OCI-LY7 (cell line): ENCODE measurements around the gene METTL8. TPM values are rescaled to one million over a fixed set of nuclear protein-coding genes. Genes with fewer than 3 reads are reported as not detected.

ENCODE experiments used
- Bru-seq: library from RNA; stranded (reverse); fragments of 400-500 nt; gene quantifications from one replicate; lab custom pipeline; 2021; lab: Mats Ljungman, UMichigan
- BruChase-seq, 2 experiments: library from RNA; stranded (reverse); fragments of 400-500 nt; gene quantifications; one replicate each; lab custom pipeline; 2021; lab: Mats Ljungman, UMichigan
- BruUV-seq: library from RNA; stranded (reverse); fragments of 400-500 nt; replicated peaks from 2 replicates; lab custom pipeline; 2021; lab: Mats Ljungman, UMichigan
- CTCF ChIA-PET: fragments of 300-600 bp; sonication (Branson Sonifier 250); formaldehyde crosslinking; loops from one replicate; lab custom pipeline; 2022; ENCODE audit warnings: antibody characterized with exemption; ENCODE audit not compliant: unreplicated experiment; lab: Charles Lee
- POLR2A ChIA-PET: fragments of 300-600 bp; sonication (Branson Sonifier 250); formaldehyde crosslinking; loops from one replicate; lab custom pipeline; 2022; ENCODE audit warnings: antibody characterized with exemption; lab: Charles Lee
- DNase-seq: peaks from one replicate; pipeline ENCODE4 v3.0.0-alpha.2; 2015; ENCODE audit warnings: low spot score
- H2AFZ ChIP-seq: fragments of 200-600 bp; sonication (generic), shearing (Covaris generic); 2 replicates; pipeline ENCODE4 v1.6.1; 2014; ENCODE audit warnings: mild to moderate bottlenecking, antibody characterized with exemption, low read length, moderate library complexity
- H3K27ac ChIP-seq: fragments of 200-600 bp; sonication (generic); 2 replicates; pipeline ENCODE4 v1.5.1; 2014; ENCODE audit warnings: mixed run types, low read depth, mild to moderate bottlenecking, moderate library complexity, low read length, inconsistent platforms; ENCODE audit not compliant: poor library complexity, severe bottlenecking
- H3K36me3 ChIP-seq: fragments of 200-600 bp; sonication (generic); 2 replicates; pipeline ENCODE4 v1.6.1; 2014; ENCODE audit warnings: mild to moderate bottlenecking, antibody characterized with exemption, low read length, moderate library complexity, mixed read lengths; ENCODE audit not compliant: insufficient read depth
- H3K4me1 ChIP-seq: fragments of 200-600 bp; sonication (generic); 2 replicates; pipeline ENCODE4 v1.5.1; 2014; ENCODE audit warnings: mild to moderate bottlenecking, low read length; ENCODE audit not compliant: insufficient read depth, poor library complexity, severe bottlenecking
- H3K4me2 ChIP-seq: fragments of 200-600 bp; sonication (generic); 2 replicates; pipeline ENCODE4 v1.6.1; 2014; ENCODE audit warnings: mild to moderate bottlenecking, low read length
- H3K4me3 ChIP-seq: fragments of 200-600 bp; sonication (generic); 2 replicates; pipeline ENCODE4 v1.5.1; 2014; ENCODE audit warnings: mild to moderate bottlenecking, low read depth, low read length; ENCODE audit not compliant: poor library complexity, severe bottlenecking
- H3K79me2 ChIP-seq: fragments of 200-600 bp; sonication (generic); 2 replicates; pipeline ENCODE4 v1.6.1; 2016; ENCODE audit warnings: low read depth, mild to moderate bottlenecking, low read length, moderate library complexity, mixed read lengths; ENCODE audit not compliant: insufficient read depth
- H3K9me2 ChIP-seq: fragments of 200-600 bp; sonication (generic); 2 replicates; pipeline ENCODE4 v1.6.1; 2016; ENCODE audit warnings: mild to moderate bottlenecking, low read length, mixed read lengths; ENCODE audit not compliant: insufficient read depth
- H3K9me3 ChIP-seq: fragments of 200-600 bp; sonication (generic); 2 replicates; pipeline ENCODE4 v1.6.1; 2014; ENCODE audit warnings: mild to moderate bottlenecking, mixed run types, low read length, mixed read lengths
- H4K20me1 ChIP-seq: fragments of 200-600 bp; sonication (generic); 2 replicates; pipeline ENCODE4 v1.6.1; 2014; ENCODE audit warnings: mild to moderate bottlenecking, antibody characterized with exemption, low read length, moderate library complexity, mixed read lengths; ENCODE audit not compliant: insufficient read depth
- EZH2phosphoT487 ChIP-seq: fragments of 200-600 bp; sonication (generic); IDR thresholded peaks from 2 replicates; pipeline ENCODE4 v1.6.1; 2018; ENCODE audit warnings: low read depth, borderline replicate concordance, mild to moderate bottlenecking, mixed run types, antibody characterized with exemption, low read length, moderate library complexity, mixed read lengths
- intact Hi-C: fragments of 100-400 bp; cut with micrococcal nuclease; formaldehyde crosslinking; loops from one replicate; pipeline ENCODE4 v1.10.0; 2022; ENCODE audit not compliant: unreplicated experiment
- long read RNA-seq: library from polyadenylated mRNA; stranded (forward); transcript quantifications from one replicate; pipeline ENCODE4 v2.0.0, GENCODE V29; 2022
- total RNA-seq, 2 experiments: library from RNA; depleted of rRNA in 1 of 2; stranded (reverse); fragments of >200 nt in 1 of 2; shearing (Covaris generic) in 1 of 2; gene quantifications; 2 replicates each; pipeline ENCODE4 v1.2.3, GENCODE V29; 2014 to 2022
- TF ChIP-seq, protein P1 (sequence below): fragments of 200-600 bp; sonication (generic); conservative IDR thresholded peaks from 2 replicates; pipeline ENCODE4 v1.5.1; 2014; ENCODE audit warnings: mild to moderate bottlenecking, antibody characterized with exemption, low read length, moderate library complexity, mixed read lengths

METTL8 gene
- total RNA-seq (2014; rRNA removed; shearing (Covaris generic)) (6.9 and 11.8 TPM in 2 replicates), total RNA-seq (2022) (28.3 and 33.0 TPM in 2 replicates), Bru-seq, nascent RNA (percentile 76 among the genes with signal in this experiment), BruChase-seq, experiment 1, labeled RNA remaining after a 6-hour chase (percentile 68 among the genes with signal in this experiment), BruChase-seq, experiment 2, labeled RNA remaining after a 2-hour chase (percentile 69 among the genes with signal in this experiment)
- long read RNA-seq, full-length matches to known transcripts, result 6 of 27 reads
- long read RNA-seq, partial matches to known transcripts, result 2 of 27 reads
- long read RNA-seq, other reads (novel, unspliced or antisense), result 19 of 27 reads

DNA sequence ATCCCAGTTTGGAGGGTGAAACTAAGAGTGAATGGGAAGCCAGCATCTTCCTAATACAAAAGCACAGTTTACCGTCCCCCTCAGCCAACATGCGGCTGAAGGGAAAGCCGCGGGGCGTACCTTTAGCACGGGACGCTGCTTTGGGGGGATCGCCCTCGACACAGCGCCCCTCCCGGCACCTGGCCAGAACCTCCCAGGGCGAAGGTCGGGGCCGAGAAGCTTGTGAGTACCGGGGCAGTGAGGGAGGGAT lies at the start of gene METTL8:
Gene METTL8 (minus strand): TSS at position 228 of the 250 bp plus-strand sequence. CDS start 41,805 bp downstream, outside the sequence.
- no peaks in the 10 kb centered on the region for H3K9me2 ChIP-seq
- H3K9me3 ChIP-seq, result peaks cover 47% of the 10 kb centered on the region
- peaks cover 69% of the 10 kb centered on the region for H3K79me2 ChIP-seq
- intact Hi-C loops, result loop anchor here (1.0 to 10.0 kb wide), 6 partner anchors 109 to 1121 kb away; partner anchors contain the start of genes GORASP2, PDK1 and TLK1
- TF ChIP-seq, protein P1, sequence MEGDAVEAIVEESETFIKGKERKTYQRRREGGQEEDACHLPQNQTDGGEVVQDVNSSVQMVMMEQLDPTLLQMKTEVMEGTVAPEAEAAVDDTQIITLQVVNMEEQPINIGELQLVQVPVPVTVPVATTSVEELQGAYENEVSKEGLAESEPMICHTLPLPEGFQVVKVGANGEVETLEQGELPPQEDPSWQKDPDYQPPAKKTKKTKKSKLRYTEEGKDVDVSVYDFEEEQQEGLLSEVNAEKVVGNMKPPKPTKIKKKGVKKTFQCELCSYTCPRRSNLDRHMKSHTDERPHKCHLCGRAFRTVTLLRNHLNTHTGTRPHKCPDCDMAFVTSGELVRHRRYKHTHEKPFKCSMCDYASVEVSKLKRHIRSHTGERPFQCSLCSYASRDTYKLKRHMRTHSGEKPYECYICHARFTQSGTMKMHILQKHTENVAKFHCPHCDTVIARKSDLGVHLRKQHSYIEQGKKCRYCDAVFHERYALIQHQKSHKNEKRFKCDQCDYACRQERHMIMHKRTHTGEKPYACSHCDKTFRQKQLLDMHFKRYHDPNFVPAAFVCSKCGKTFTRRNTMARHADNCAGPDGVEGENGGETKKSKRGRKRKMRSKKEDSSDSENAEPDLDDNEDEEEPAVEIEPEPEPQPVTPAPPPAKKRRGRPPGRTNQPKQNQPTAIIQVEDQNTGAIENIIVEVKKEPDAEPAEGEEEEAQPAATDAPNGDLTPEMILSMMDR, result peak; percentile 91
- no peak for TF ChIP-seq EZH2phosphoT487
- CTCF ChIA-PET, result interaction anchor here (0.6 to 1.0 kb wide), 3 partner anchors 31 to 477 kb away, joined by 3 to 4 read pairs (median 4); no protein-coding TSS in a partner anchor
- H3K36me3 ChIP-seq, result peaks cover 65% of the 10 kb centered on the region
- peak within 1 kb of the TSS; percentile 88 for H3K4me3 ChIP-seq
- H2AFZ ChIP-seq, result peak within 1 kb of the TSS; percentile 94
- H3K27ac ChIP-seq, result peak within 1 kb of the TSS; percentile 93
- DNase-seq, result no peak
- no TSS peak for BruUV-seq
- peak within 1 kb of the TSS; percentile 98 for H3K4me2 ChIP-seq
- POLR2A ChIA-PET, result interaction anchor here (0.6 to 1.2 kb wide), 7 partner anchors 99 to 505 kb away, joined by 3 to 5 read pairs (median 3); partner anchors contain the start of gene GORASP2
- H3K4me1 ChIP-seq, result peaks cover 23% of the 10 kb centered on the region
- no peaks in the 10 kb centered on the region for H4K20me1 ChIP-seq

DNA sequence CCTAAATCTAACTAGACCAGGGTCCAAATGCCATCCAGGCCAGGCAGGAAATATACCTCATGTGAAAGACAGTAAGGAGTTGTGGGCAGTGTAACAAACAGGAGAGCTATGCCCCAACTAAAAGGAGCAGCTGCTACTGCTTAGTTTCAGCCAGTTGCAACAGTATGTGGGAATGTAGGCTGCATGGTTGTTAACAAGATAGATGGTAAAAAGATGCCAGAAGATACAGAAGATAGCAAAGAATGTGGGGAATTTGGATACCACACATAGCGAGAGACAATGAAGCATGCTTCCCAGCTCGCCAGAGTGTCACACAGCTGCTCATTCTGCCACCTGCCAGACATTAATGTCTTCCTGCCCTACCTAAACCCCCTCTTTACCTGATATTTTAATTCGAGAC lies 49.1 kb upstream of the METTL8 start:
- Histone ChIP-seq H2AFZ (no peak overlapping the region), H3K4me1 (no peaks in the 10 kb centered on the region), H3K36me3 (peaks cover 74% of the 10 kb centered on the region), H3K4me3 (no peak overlapping the region), H3K9me3 (no peaks in the 10 kb centered on the region), H4K20me1 (no peaks in the 10 kb centered on the region), H3K79me2 (no peaks in the 10 kb centered on the region), H3K27ac (no peak overlapping the region), H3K4me2 (no peak overlapping the region), H3K9me2 (no peaks in the 10 kb centered on the region)
- CTCF ChIA-PET, result no interaction called here
- POLR2A ChIA-PET, result interaction anchor here (0.8 to 1.3 kb wide), 2 partner anchors 9 to 12 kb away, joined by 3 read pairs; no protein-coding TSS in a partner anchor
- TF ChIP-seq, protein P1, result no peak
- TF ChIP-seq EZH2phosphoT487, result no peak
- BruUV-seq, result no TSS peak
- intact Hi-C loops, result no loop called here
- DNase-seq, result no peak

DNA sequence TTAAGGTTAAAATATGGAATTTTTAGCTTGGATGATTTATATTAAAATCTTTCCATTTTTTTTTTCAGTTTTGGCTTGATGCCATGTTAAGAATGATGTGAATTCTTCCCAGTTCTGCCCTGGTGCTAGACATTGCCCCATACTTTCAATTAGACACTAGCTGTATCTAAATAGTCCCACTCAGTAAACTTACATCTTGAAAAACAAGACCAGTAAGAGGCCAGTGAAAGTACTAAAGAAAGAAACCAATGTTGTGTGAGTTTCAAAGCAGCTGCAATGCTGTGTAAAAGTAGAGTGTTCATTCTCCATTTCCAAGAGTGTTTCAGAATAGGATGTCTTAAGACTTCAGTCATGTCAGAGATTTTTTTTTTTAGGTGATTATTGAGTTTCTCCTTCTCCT lies 48.5 kb upstream of the METTL8 start:
- peaks cover 80% of the 10 kb centered on the region for H3K36me3 ChIP-seq
- ChIA-PET POLR2A (interaction anchor here (0.6 to 1.3 kb wide), 3 partner anchors 8 to 251 kb away, joined by 3 read pairs; no protein-coding TSS in a partner anchor), CTCF (no interaction called here)
- no peaks in the 10 kb centered on the region for H3K4me1 ChIP-seq
- no TSS peak for BruUV-seq
- H3K9me3 ChIP-seq, result no peaks in the 10 kb centered on the region
- TF ChIP-seq EZH2phosphoT487, result no peak
- TF ChIP-seq, protein P1, result no peak
- H3K4me2 ChIP-seq, result no peak overlapping the region
- no peak overlapping the region for H3K4me3 ChIP-seq
- H3K79me2 ChIP-seq, result no peaks in the 10 kb centered on the region
- no peak for DNase-seq
- H2AFZ ChIP-seq, result no peak overlapping the region
- H3K27ac ChIP-seq, result no peak overlapping the region
- no peaks in the 10 kb centered on the region for H3K9me2 ChIP-seq
- H4K20me1 ChIP-seq, result no peaks in the 10 kb centered on the region
- intact Hi-C loops, result no loop called here
